Ishikawa (cell line): ENCODE results near the gene TENM3.

Source experiments
- CEBPB ChIP-seq: IDR thresholded peaks from 2 replicates; pipeline ENCODE4 v1.6.1; 2012
- CREB1 ChIP-seq: IDR thresholded peaks from 2 replicates; pipeline ENCODE4 v1.6.1; 2012; ENCODE audit warnings: low read depth
- EGR1 ChIP-seq: IDR thresholded peaks from 2 replicates; pipeline ENCODE4 v1.6.1; 2012
- EP300 ChIP-seq: IDR thresholded peaks from 2 replicates; pipeline ENCODE4 v1.6.1; 2012; ENCODE audit warnings: borderline replicate concordance
- FOXM1 ChIP-seq: IDR thresholded peaks from 2 replicates; pipeline ENCODE4 v1.6.1; 2012; ENCODE audit warnings: low read depth, borderline replicate concordance
- MAX ChIP-seq: IDR thresholded peaks from 2 replicates; pipeline ENCODE4 v1.6.1; 2012
- NFIC ChIP-seq: IDR thresholded peaks from 2 replicates; pipeline ENCODE4 v1.6.1; 2012
- RAD21 ChIP-seq: IDR thresholded peaks from 2 replicates; pipeline ENCODE4 v1.6.1; 2012; ENCODE audit warnings: low read depth
- REST ChIP-seq: IDR thresholded peaks from 2 replicates; pipeline ENCODE4 v1.6.1; 2012; ENCODE audit warnings: low read depth, mild to moderate bottlenecking
- TAF1 ChIP-seq: IDR thresholded peaks from 2 replicates; pipeline ENCODE4 v1.6.1; 2012; ENCODE audit warnings: low read depth, mild to moderate bottlenecking
- TCF12 ChIP-seq: IDR thresholded peaks from 2 replicates; pipeline ENCODE4 v1.6.1; 2012; ENCODE audit warnings: low read depth
- TEAD4 ChIP-seq: IDR thresholded peaks from 2 replicates; pipeline ENCODE4 v1.6.1; 2012
- USF1 ChIP-seq: IDR thresholded peaks from 2 replicates; pipeline ENCODE4 v1.6.1; 2012
- YY1 ChIP-seq: IDR thresholded peaks from 2 replicates; pipeline ENCODE4 v1.6.1; 2012; ENCODE audit warnings: low read depth
- ZBTB7A ChIP-seq: IDR thresholded peaks from 2 replicates; pipeline ENCODE4 v1.6.1; 2012; ENCODE audit warnings: low read depth

The TENM3 gene

GRCh38 chr4:182465114-182465513 lies 221.9 kb downstream of the TENM3 start:
- no peak for TF ChIP-seq FOXM1
- TF ChIP-seq REST, result no peak
- TF ChIP-seq TAF1, result no peak
- no peak for TF ChIP-seq USF1
- no peak for TF ChIP-seq ZBTB7A
- no peak for TF ChIP-seq CREB1
- no peak for TF ChIP-seq EP300
- TF ChIP-seq MAX, result no peak
- no peak for TF ChIP-seq NFIC
- TF ChIP-seq TEAD4, result no peak
- TF ChIP-seq EGR1, result no peak
- TF ChIP-seq CEBPB, result no peak
- TF ChIP-seq RAD21, result no peak
- no peak for TF ChIP-seq TCF12
- no peak for TF ChIP-seq YY1

GRCh38 chr4:182465979-182466378 lies 222.8 kb downstream of the TENM3 start:
- TF ChIP-seq TCF12, result no peak
- no peak for TF ChIP-seq TAF1
- TF ChIP-seq EGR1, result no peak
- no peak for TF ChIP-seq MAX
- no peak for TF ChIP-seq TEAD4

- TF ChIP-seq NFIC (no peak), REST (no peak)
Observed at GRCh38 chr4:182470215-182470614, 227.0 kb downstream of the TENM3 start.

- no peak for TF ChIP-seq TCF12
- TF ChIP-seq ZBTB7A, result no peak
- TF ChIP-seq TEAD4, result no peak
- TF ChIP-seq CEBPB, result no peak
- no peak for TF ChIP-seq RAD21
- TF ChIP-seq FOXM1, result no peak
- TF ChIP-seq EP300, result no peak
- TF ChIP-seq USF1, result no peak
- no peak for TF ChIP-seq MAX
- no peak for TF ChIP-seq NFIC
- TF ChIP-seq TAF1, result no peak
- no peak for TF ChIP-seq REST
- no peak for TF ChIP-seq YY1
- no peak for TF ChIP-seq EGR1
- TF ChIP-seq CREB1, result no peak
Observed at GRCh38 chr4:182475539-182475938, 232.3 kb downstream of the TENM3 start.

- TF ChIP-seq TAF1, result no peak
- no peak for TF ChIP-seq EP300
- peak; percentile 50 for TF ChIP-seq RAD21
- no peak for TF ChIP-seq USF1
Observed at GRCh38 chr4:182478475-182478874, 235.3 kb downstream of the TENM3 start.
